ENCODE results near the gene NIT1.

NIT1 gene

GRCh38 chr1:161153176-161153575, 35.3 kb downstream of the NIT1 start:
- no peak for TF ChIP-seq CTCF (conservative IDR thresholded peaks at IDR 0.05; ENCODE audit: low read depth)
- no peak overlapping the region for H3K27ac ChIP-seq
- ChIA-PET CTCF (interaction anchor here (0.6 kb wide), 2 partner anchors 19 to 170 kb away, joined by 3 to 4 read pairs; no protein-coding TSS in a partner anchor), POLR2A (ENCODE audit: low non-redundant PET) (interaction anchor here (0.5 to 2.0 kb wide), 3 partner anchors 13 to 27 kb away, joined by 3 to 6 read pairs (median 4); partner anchors contain the start of gene PPOX)
- no peak for DNase-seq (ENCODE audit: low spot score)

GRCh38 chr1:161153682-161154337, 35.9 kb downstream of the NIT1 start, which contains the start of gene UFC1:
TSS of gene UFC1 (plus strand) at chr1:161153978. CDS start at chr1:161153998, 20 bp downstream.
- TF ChIP-seq CTCF (conservative IDR thresholded peaks at IDR 0.05; ENCODE audit: low read depth), result no peak
- CTCF ChIA-PET, result interaction anchor here (0.6 kb wide), 2 partner anchors 20 to 169 kb away, joined by 3 to 4 read pairs; no protein-coding TSS in a partner anchor
- POLR2A ChIA-PET (ENCODE audit: low non-redundant PET), result interaction anchor here (0.5 to 2.0 kb wide), 3 partner anchors 12 to 28 kb away, joined by 3 to 6 read pairs (median 4); partner anchors contain the start of gene PPOX
- H3K27ac ChIP-seq, result peak within 1 kb of the TSS; percentile 97
- DNase-seq (ENCODE audit: low spot score), result peak; percentile 80

GRCh38 chr1:161157867-161158266, 40.0 kb downstream of the NIT1 start:
- DNase-seq (ENCODE audit: low spot score), result no peak
- CTCF ChIA-PET, result interaction anchor here (0.6 to 0.7 kb wide), 2 partner anchors 19 to 127 kb away, joined by 3 read pairs; partner anchors contain the start of gene B4GALT3
- H3K27ac ChIP-seq, result no peak overlapping the region
- POLR2A ChIA-PET (ENCODE audit: low non-redundant PET), result no interaction called here
- TF ChIP-seq CTCF (conservative IDR thresholded peaks at IDR 0.05; ENCODE audit: low read depth), result no peak

- peak overlapping the region; percentile 79 for H3K27ac ChIP-seq
- POLR2A ChIA-PET (ENCODE audit: low non-redundant PET), result interaction anchor here (0.6 kb wide), 1 partner anchor 91 kb away, joined by 4 read pairs; no protein-coding TSS in a partner anchor
- DNase-seq (ENCODE audit: low spot score), result no peak
- CTCF ChIA-PET, result interaction anchor here (0.7 kb wide), 1 partner anchor 19 kb away, joined by 3 read pairs; the partner anchor contains the start of gene B4GALT3
- no peak for TF ChIP-seq CTCF (conservative IDR thresholded peaks at IDR 0.05; ENCODE audit: low read depth)
These were observed 40.6 kb downstream of the NIT1 start for GRCh38 chr1:161158316-161159010.

GRCh38 chr1:161159087-161159912, 41.4 kb downstream of the NIT1 start, which contains the start of gene USP21:
TSS of gene USP21 (plus strand) at chr1:161159500. CDS start at chr1:161160641, 1,141 bp downstream.
- CTCF ChIA-PET, result no interaction called here
- H3K27ac ChIP-seq, result peak within 1 kb of the TSS; percentile 79
- peak; percentile 43 for TF ChIP-seq CTCF (conservative IDR thresholded peaks at IDR 0.05; ENCODE audit: low read depth)
- POLR2A ChIA-PET (ENCODE audit: low non-redundant PET), result interaction anchor here (0.6 kb wide), 1 partner anchor 90 kb away, joined by 4 read pairs; no protein-coding TSS in a partner anchor
- DNase-seq (ENCODE audit: low spot score), result peak; percentile 96

GRCh38 chr1:161159913-161160243, 42.0 kb downstream of the NIT1 start:
- CTCF ChIA-PET, result no interaction called here
- H3K27ac ChIP-seq, result peak overlapping the region; percentile 79
- no peak for TF ChIP-seq CTCF (conservative IDR thresholded peaks at IDR 0.05; ENCODE audit: low read depth)
- no peak for DNase-seq (ENCODE audit: low spot score)
- POLR2A ChIA-PET (ENCODE audit: low non-redundant PET), result no interaction called here
